Measurements from ENCODE around the gene CASP7. TPM values are rescaled to one million over a fixed set of nuclear protein-coding genes. Genes with fewer than 3 reads are reported as not detected.

CASP7 gene
- total RNA-seq, 3 donors from 2014 or later (not counting 1 experiment from before 2014, with no cell fraction given), result 13.4 to 20.0 (median 14.9) TPM

GRCh38 chr10:113666682-113667252 is 12.9 kb upstream of the CASP7 start:
- Mint-ChIP-seq H3K36me3 (no peaks in the 10 kb centered on the region), H3K4me3 (no peak overlapping the region), H3K4me1 (no peaks in the 10 kb centered on the region), H3K9me3 (peaks cover 0 to 2% of the 10 kb centered on the region in 2 donors), H3K27ac (no peak overlapping the region), H3K27me3 (ENCODE audit: low read depth in 2 of 2) (peaks cover 19 to 23% of the 10 kb centered on the region in 2 donors)
- no peak overlapping the region for H3K27ac ChIP-seq (ENCODE audit: low read length)
- H3K4me3 ChIP-seq (ENCODE audit: low read length), result no peak overlapping the region
- H3K36me3 ChIP-seq (ENCODE audit: control insufficient read depth, insufficient read depth, low read length), result no peaks in the 10 kb centered on the region
- peaks cover 5% of the 10 kb centered on the region for H3K9me3 ChIP-seq (ENCODE audit: control insufficient read depth, insufficient read depth, low read length)
- WGBS (ENCODE audit: insufficient coverage), result 83% methylated on average over 2 of the region's 5 CpGs
- DNase-seq (no peak), ATAC-seq (no peak)
- H3K4me1 ChIP-seq (ENCODE audit: control insufficient read depth, insufficient read depth, low read length), result no peaks in the 10 kb centered on the region
- intact Hi-C loops (cut with micrococcal nuclease), result no loop called here
- no peak for TF ChIP-seq CTCF (IDR thresholded peaks at IDR 0.05)
- peaks cover 4% of the 10 kb centered on the region for H3K27me3 ChIP-seq (ENCODE audit: control insufficient read depth, insufficient read depth, low read length)

GRCh38 chr10:113680190-113681111 is 739 bp downstream of the CASP7 start:
- H3K9me3 ChIP-seq (ENCODE audit: control insufficient read depth, insufficient read depth, low read length), result no peaks in the 10 kb centered on the region
- H3K4me3 Mint-ChIP-seq, result peak overlapping the region; percentile 96
- peak overlapping the region; percentile 92 to 95 for H3K27ac Mint-ChIP-seq
- peaks cover 27% of the 10 kb centered on the region for H3K4me1 ChIP-seq (ENCODE audit: control insufficient read depth, insufficient read depth, low read length)
- H3K27me3 Mint-ChIP-seq (ENCODE audit: low read depth in 2 of 2), result no peaks in the 10 kb centered on the region
- H3K36me3 ChIP-seq (ENCODE audit: control insufficient read depth, insufficient read depth, low read length), result no peaks in the 10 kb centered on the region
- ATAC-seq, result peak; percentile 16 to 28 (median 17)
- DNase-seq, result peak; percentile 29 to 54
- H3K4me3 ChIP-seq (ENCODE audit: low read length), result peak overlapping the region; percentile 60
- WGBS (ENCODE audit: insufficient coverage), result 4% methylated on average over 28 of the region's 28 CpGs
- peaks cover 54 to 61% of the 10 kb centered on the region in 2 donors for H3K4me1 Mint-ChIP-seq
- no peak for TF ChIP-seq CTCF (IDR thresholded peaks at IDR 0.05)
- H3K9me3 Mint-ChIP-seq, result peaks cover 0 to 2% of the 10 kb centered on the region in 2 donors
- H3K36me3 Mint-ChIP-seq, result no peaks in the 10 kb centered on the region
- intact Hi-C loops (cut with micrococcal nuclease), result no loop called here
- no peaks in the 10 kb centered on the region for H3K27me3 ChIP-seq (ENCODE audit: control insufficient read depth, insufficient read depth, low read length)
- H3K27ac ChIP-seq (ENCODE audit: low read length), result peak overlapping the region; percentile 98

GRCh38 chr10:113681533-113682470 is 2.1 kb downstream of the CASP7 start:
- no peaks in the 10 kb centered on the region for H3K27me3 Mint-ChIP-seq (ENCODE audit: low read depth in 2 of 2)
- intact Hi-C loops (cut with micrococcal nuclease), result no loop called here

More at GRCh38 chr10:113681533-113682470, 2.1 kb downstream of the CASP7 start:
- Histone ChIP-seq H3K4me1 (ENCODE audit: control insufficient read depth, insufficient read depth, low read length) (peaks cover 27% of the 10 kb centered on the region), H3K27ac (ENCODE audit: low read length) (peak overlapping the region; percentile 98), H3K9me3 (ENCODE audit: control insufficient read depth, insufficient read depth, low read length) (no peaks in the 10 kb centered on the region), H3K27me3 (ENCODE audit: control insufficient read depth, insufficient read depth, low read length) (no peaks in the 10 kb centered on the region), H3K4me3 (ENCODE audit: low read length) (no peak overlapping the region), H3K36me3 (ENCODE audit: control insufficient read depth, insufficient read depth, low read length) (no peaks in the 10 kb centered on the region)
- peak in 1 of 3 donors; percentile 10 for ATAC-seq
- Mint-ChIP-seq H3K4me1 (peaks cover 60 to 67% of the 10 kb centered on the region in 2 donors), H3K27ac (peak overlapping the region; percentile 92 to 95), H3K36me3 (no peaks in the 10 kb centered on the region), H3K9me3 (peaks cover 2% of the 10 kb centered on the region in 2 donors), H3K4me3 (peak overlapping the region; percentile 96)
- no peak for TF ChIP-seq CTCF (IDR thresholded peaks at IDR 0.05)
- DNase-seq, result peak in 1 of 2 donors; percentile 65
- 54% methylated on average over 4 of the region's 5 CpGs for WGBS (ENCODE audit: insufficient coverage)

All from natural killer cell (primary cell).